Spleen (tissue), 7 donors: Measurements from ENCODE around the gene PIP4P1.

Experiments used
- POLR2A ChIP-seq, 3 donors: fragments of 450-650 bp; IDR thresholded peaks; one replicate each; pipeline ENCODE4 v1.5.1; 2017; ENCODE audit warnings: antibody characterized with exemption in 3 of 3, mild to moderate bottlenecking in 1 of 3
- TF ChIP-seq, protein P1 (sequence below), 11 experiments: fragments of 200-600 bp in 7 of 11; fragments of 450-650 bp in 4 of 11; sonication (generic) in 4 of 11; IDR thresholded peaks in 8 of 11; conservative IDR thresholded peaks in 3 of 11; 1 replicate in 7 of 11; 2 replicates in 4 of 11; pipeline versions ENCODE4 v1.4.0 to v1.8.0; 2016 to 2021; ENCODE audit warnings: antibody characterized with exemption in 11 of 11, inconsistent platforms in 4 of 11, mild to moderate bottlenecking in 1 of 11
- donor health status: DM: no; HTN: no; CAD: no; lungs with moderate emphysema.
- donor health status: DM: no; HTN: no; CAD: no.
- donor health status: DM: no; HTN: no; CAD: no.

DNA sequence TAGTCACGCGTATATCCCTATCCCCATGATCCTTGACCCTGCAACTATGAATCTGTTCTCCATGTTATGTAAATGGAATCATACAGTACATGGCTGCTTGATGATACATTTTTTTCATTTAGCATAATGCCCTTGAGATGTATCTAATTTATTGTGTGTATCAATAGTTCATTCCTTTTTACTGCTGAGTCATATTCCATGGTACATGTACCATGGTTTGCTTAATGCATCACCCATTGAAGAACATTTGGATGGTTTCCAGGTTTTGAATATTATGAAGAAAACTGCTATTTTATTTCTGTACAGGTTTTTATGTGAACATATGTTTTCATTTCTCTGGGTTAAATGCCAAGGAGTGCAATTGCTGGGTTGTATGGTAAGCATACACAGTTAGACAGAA, 40.1 kb upstream of the PIP4P1 start:
- TF ChIP-seq, protein P1, sequence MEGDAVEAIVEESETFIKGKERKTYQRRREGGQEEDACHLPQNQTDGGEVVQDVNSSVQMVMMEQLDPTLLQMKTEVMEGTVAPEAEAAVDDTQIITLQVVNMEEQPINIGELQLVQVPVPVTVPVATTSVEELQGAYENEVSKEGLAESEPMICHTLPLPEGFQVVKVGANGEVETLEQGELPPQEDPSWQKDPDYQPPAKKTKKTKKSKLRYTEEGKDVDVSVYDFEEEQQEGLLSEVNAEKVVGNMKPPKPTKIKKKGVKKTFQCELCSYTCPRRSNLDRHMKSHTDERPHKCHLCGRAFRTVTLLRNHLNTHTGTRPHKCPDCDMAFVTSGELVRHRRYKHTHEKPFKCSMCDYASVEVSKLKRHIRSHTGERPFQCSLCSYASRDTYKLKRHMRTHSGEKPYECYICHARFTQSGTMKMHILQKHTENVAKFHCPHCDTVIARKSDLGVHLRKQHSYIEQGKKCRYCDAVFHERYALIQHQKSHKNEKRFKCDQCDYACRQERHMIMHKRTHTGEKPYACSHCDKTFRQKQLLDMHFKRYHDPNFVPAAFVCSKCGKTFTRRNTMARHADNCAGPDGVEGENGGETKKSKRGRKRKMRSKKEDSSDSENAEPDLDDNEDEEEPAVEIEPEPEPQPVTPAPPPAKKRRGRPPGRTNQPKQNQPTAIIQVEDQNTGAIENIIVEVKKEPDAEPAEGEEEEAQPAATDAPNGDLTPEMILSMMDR (IDR thresholded peaks at IDR 0.05 in 8 of 11, conservative IDR thresholded peaks at IDR 0.05 in 3 of 11), result no peak
- no peak for TF ChIP-seq POLR2A (IDR thresholded peaks at IDR 0.05)
